Coronary artery (tissue), 2 donors: ENCODE data around the gene HES1.
"Not testable (repeated sequence)": the region's sequence is repeated elsewhere in the genome, so short reads cannot be mapped to it uniquely, and the experiment has no call there.

ENCODE experiments used
- DNase-seq: peaks from one replicate; pipeline ENCODE4 v3.0.0-alpha.2; 2017; ENCODE audit warnings: low spot score
- H3K27ac ChIP-seq, 2 donors: fragments of 200-600 bp; sonication (generic); one replicate each; pipeline ENCODE4 v1.5.1; 2016 to 2019
- H3K4me3 ChIP-seq: fragments of 200-600 bp; sonication (generic); 2 replicates; pipeline ENCODE4 v1.5.1; 2016; ENCODE audit warnings: mild to moderate bottlenecking, moderate library complexity
- TF ChIP-seq, protein P1 (sequence below): fragments of 200-600 bp; sonication (generic); IDR thresholded peaks from one replicate; pipeline ENCODE4 v1.5.1; 2019; ENCODE audit warnings: antibody characterized with exemption

The HES1 gene

DNA sequence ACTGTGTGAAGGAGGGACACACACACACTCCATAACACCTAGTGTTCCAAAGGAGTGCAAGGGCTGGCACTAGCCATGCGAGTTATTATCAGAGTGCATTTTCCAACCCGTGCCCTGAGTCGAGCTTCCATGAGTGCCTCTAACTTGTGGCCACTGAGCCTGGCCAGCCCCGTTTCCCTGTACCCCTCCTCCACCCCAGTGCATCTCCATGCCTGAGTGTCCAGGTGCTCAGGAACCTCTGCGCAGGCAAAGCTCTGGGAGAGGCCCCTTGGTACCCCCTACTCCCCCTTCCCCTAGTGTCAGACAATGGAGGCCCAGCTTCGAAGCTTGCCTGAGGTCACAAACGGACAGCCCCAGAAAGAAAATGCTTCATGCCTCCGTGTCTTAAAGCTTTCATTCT, 45.2 kb upstream of the HES1 start:
- Histone ChIP-seq H3K4me3 (no peak overlapping the region), H3K27ac (no peak overlapping the region)
- DNase-seq, result no peak
- TF ChIP-seq, protein P1, sequence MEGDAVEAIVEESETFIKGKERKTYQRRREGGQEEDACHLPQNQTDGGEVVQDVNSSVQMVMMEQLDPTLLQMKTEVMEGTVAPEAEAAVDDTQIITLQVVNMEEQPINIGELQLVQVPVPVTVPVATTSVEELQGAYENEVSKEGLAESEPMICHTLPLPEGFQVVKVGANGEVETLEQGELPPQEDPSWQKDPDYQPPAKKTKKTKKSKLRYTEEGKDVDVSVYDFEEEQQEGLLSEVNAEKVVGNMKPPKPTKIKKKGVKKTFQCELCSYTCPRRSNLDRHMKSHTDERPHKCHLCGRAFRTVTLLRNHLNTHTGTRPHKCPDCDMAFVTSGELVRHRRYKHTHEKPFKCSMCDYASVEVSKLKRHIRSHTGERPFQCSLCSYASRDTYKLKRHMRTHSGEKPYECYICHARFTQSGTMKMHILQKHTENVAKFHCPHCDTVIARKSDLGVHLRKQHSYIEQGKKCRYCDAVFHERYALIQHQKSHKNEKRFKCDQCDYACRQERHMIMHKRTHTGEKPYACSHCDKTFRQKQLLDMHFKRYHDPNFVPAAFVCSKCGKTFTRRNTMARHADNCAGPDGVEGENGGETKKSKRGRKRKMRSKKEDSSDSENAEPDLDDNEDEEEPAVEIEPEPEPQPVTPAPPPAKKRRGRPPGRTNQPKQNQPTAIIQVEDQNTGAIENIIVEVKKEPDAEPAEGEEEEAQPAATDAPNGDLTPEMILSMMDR, result no peak

DNA sequence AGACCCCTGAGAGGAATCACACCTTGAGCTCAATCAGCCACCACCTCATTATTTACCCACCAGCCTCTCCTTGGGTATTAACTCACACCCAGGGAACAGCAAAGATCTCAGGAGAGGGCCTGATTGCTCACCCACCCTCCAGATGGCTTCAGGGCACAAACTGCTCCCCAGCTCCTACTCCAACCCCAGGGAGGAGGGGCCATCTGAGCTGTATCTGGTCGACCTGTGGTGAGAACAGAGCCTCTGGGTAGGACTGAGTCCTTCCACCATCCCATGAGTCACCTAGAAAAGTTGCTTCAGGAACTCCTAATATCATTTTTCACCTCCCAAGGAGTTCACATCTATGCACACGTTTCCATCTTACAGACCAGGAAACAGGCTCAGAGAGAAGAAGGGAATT, 44.8 kb upstream of the HES1 start:
- Histone ChIP-seq H3K27ac (no peak overlapping the region), H3K4me3 (no peak overlapping the region)
- DNase-seq, result no peak
- TF ChIP-seq, protein P1, result no peak

DNA sequence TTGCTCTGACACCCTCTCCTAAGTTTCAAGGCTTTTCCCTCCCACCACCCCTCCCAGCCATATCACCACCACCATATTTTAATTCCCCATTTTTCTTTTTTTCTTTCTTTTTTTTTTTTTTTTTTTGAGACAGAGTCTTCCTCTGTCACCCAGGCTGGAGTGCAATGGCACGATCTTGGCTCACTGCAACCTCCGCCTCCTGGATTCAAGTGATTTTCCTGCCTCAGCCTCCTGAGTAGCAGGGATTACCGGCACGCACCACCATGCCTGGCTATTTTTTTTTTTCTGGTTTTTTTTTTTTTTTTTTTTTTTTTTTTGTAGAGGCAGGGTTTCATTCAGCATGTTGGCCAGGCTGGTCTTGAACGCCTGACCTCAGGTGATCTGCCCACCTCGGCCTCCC, 44.1 kb upstream of the HES1 start:
- H3K27ac ChIP-seq, result not testable (repeated sequence)

DNA sequence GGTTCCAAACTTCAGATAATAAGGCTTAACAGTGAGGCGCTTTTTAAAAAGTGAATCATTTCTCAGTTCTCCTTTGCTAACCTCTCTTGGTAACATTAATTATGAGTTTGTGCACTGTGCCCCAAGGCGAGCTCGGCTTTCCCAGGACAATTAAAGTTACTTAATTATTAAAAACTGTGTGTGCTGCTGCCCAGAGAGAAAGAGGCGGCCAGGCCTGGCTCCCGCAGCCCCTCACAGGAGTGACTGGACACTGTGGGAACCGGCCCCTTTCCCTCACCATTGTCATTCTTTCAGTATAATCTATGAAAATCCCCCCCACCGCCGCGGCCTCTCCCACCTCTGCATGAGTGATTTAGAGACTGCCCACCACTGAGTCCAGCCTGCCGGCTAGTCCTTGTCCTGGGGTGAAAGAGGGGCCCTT, 43.1 kb upstream of the HES1 start:
- no peak for DNase-seq
- TF ChIP-seq, protein P1, result no peak
- H3K27ac ChIP-seq, result no peak overlapping the region
- no peak overlapping the region for H3K4me3 ChIP-seq

More for the DNA sequence above, 44.1 kb upstream of the HES1 start:
- not testable (repeated sequence) for DNase-seq, H3K4me3 ChIP-seq

DNA sequence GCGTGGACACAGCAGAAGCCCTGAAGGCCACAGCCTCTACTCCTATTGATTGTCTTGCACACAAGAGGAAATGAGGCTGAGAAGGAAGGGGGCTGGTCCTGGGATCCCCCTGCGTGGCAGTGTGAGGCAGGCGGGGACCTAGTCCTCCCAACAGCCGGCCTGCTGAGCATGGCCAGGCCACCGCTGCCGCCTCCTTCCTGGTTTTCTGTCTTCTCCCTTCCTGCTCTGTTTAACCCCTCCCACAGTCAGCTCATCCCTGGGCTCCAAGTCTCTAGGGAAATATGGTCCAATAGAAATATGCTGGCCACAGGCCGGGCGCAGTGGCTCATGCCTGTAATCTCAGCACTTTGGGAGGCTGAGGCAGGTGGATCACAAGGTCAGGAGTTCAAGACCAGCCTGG, 42.1 kb upstream of the HES1 start:
- DNase-seq, result no peak
- TF ChIP-seq, protein P1, result no peak
- Histone ChIP-seq H3K4me3 (no peak overlapping the region), H3K27ac (no peak overlapping the region)

DNA sequence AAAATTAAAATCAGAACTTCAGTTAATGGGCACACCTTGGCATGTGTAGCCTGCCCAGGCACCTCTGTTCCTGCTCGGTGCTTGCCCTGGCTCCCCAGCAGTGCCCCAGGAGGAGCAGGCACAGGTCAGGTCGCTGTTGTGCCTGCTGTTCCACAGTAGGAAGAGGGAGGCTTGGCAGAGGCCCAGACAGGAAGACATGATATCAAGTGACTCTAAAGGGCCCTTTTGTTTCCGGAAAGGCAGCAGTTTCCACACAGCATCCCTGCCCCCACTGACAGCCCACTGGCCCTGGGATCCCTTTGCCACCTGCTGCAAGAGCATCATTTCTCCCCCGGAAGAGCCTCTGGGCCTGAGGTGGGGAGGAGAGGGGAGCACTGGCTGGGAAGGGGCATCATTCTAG, 40.5 kb upstream of the HES1 start:
- TF ChIP-seq, protein P1, result no peak
- Histone ChIP-seq H3K4me3 (no peak overlapping the region), H3K27ac (no peak overlapping the region)
- no peak for DNase-seq

DNA sequence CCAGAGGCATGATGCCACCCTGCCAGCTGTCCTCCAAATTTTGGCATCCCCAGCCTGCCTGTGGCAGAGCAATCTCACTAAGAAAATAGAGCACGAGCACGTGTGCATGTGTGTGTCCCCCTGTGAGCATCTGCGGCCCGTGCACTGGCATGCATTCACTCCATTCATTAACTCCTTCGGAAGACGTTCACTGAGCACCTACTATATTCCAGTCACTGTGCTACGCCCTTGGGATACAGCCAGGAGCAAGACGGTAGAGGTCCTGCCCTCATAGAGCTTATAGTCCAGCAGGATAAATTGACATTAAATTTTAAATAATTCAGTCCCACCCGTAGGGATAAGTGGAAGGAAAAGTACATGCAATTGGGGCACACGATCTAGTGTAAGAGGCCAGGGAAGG, 40.0 kb upstream of the HES1 start:
- TF ChIP-seq, protein P1, result no peak
- DNase-seq, result no peak
- H3K4me3 ChIP-seq, result no peak overlapping the region
- H3K27ac ChIP-seq, result no peak overlapping the region
